Purkinje cell (primary cell): ENCODE results near the gene CHMP1B. TPM values are rescaled to one million over a fixed set of nuclear protein-coding genes. Genes with fewer than 3 reads are reported as not detected.

Experiments used
- polyA plus RNA-seq: library from polyadenylated mRNA; unstranded; fragments of >200 nt; fragmentation: Nextera tagmentation; gene quantifications from 2 replicates; pipeline ENCODE4 v1.2.1, GENCODE V29; 2014

The CHMP1B gene, protein sequence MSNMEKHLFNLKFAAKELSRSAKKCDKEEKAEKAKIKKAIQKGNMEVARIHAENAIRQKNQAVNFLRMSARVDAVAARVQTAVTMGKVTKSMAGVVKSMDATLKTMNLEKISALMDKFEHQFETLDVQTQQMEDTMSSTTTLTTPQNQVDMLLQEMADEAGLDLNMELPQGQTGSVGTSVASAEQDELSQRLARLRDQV
- polyA plus RNA-seq, result 29.7 and 34.1 TPM in 2 replicates

GRCh38 chr18:11851146-11851805 lies at the start of gene CHMP1B:
CHMP1B (plus strand) TSS chr18:11851413; CDS start chr18:11851512, 99 bp downstream.

Other genes with a start within 250 kb of the CHMP1B start
- gene SLC35G4, start 241.8 kb upstream of the CHMP1B start, polyA plus RNA-seq, result not detected in 2 replicates
- gene GNAL, start 162.1 kb upstream of the CHMP1B start, polyA plus RNA-seq, result 2.7 and 5.0 TPM in 2 replicates
- gene MPPE1, start 56.9 kb downstream of the CHMP1B start, polyA plus RNA-seq, result 56.2 and 71.5 TPM in 2 replicates
- 0.36 TPM in 2 replicates for gene IMPA2, start 130.1 kb downstream of the CHMP1B start, polyA plus RNA-seq
- gene ANKRD62, start 242.4 kb downstream of the CHMP1B start, polyA plus RNA-seq, result not detected in 2 replicates